ENCODE results near the gene FOXN4. TPM values are rescaled to one million over a fixed set of nuclear protein-coding genes. Genes with fewer than 3 reads are reported as not detected.

The FOXN4 gene
- total and polyA plus RNA-seq, 2 donors from 2014 or later, result 0.82 TPM; not detected in 1

DNA sequence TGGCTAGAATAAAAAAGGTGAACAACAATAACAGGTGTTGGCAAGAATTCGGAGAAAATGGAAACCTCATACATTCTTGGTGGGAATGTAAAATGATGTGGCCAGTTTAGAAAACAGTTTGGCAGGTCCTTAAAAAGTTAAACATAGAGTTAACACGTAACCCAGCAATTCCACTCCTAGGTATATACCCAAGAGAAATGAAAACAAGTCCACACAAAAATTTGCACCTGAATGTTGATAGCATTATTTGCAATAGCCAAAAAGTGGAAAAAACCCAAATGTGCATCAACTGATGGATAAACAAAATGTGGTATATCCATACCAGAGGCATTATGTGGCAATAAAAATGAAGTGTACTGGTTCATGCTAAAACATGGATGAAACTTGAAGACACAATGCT, 36.3 kb upstream of the FOXN4 start:
- intact Hi-C loops (cut with DNase I), result no loop called here
- FAIRE-seq, result no peak
- H3K9ac ChIP-seq (ENCODE audit: low read length in 3 of 3), result no peak overlapping the region
- no peak for DNase-seq
- H3K4me3 ChIP-seq (ENCODE audit: low read length in 3 of 3), result no peak overlapping the region
- TF ChIP-seq, protein P1, sequence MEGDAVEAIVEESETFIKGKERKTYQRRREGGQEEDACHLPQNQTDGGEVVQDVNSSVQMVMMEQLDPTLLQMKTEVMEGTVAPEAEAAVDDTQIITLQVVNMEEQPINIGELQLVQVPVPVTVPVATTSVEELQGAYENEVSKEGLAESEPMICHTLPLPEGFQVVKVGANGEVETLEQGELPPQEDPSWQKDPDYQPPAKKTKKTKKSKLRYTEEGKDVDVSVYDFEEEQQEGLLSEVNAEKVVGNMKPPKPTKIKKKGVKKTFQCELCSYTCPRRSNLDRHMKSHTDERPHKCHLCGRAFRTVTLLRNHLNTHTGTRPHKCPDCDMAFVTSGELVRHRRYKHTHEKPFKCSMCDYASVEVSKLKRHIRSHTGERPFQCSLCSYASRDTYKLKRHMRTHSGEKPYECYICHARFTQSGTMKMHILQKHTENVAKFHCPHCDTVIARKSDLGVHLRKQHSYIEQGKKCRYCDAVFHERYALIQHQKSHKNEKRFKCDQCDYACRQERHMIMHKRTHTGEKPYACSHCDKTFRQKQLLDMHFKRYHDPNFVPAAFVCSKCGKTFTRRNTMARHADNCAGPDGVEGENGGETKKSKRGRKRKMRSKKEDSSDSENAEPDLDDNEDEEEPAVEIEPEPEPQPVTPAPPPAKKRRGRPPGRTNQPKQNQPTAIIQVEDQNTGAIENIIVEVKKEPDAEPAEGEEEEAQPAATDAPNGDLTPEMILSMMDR (IDR thresholded peaks at IDR 0.05; ENCODE audit: borderline replicate concordance, extremely low read depth, insufficient read depth), result no peak
- no peaks in the 10 kb centered on the region for H3K27me3 ChIP-seq (ENCODE audit: control insufficient read depth, insufficient read depth, low read length)
- H3K27ac ChIP-seq (ENCODE audit: low read depth in 2 of 2, low read length in 2 of 2), result no peak overlapping the region
- no peaks in the 10 kb centered on the region for H3K36me3 ChIP-seq (ENCODE audit: control insufficient read depth in 2 of 3, insufficient read depth in 3 of 3, low read length in 3 of 3)
- H3K9me3 ChIP-seq (ENCODE audit: control insufficient read depth in 2 of 3, insufficient read depth in 1 of 3, low read length in 3 of 3), result no peaks in the 10 kb centered on the region
- H3K4me1 ChIP-seq (ENCODE audit: control insufficient read depth in 2 of 3, insufficient read depth in 2 of 3, low read depth in 1 of 3, low read length in 3 of 3), result no peaks in the 10 kb centered on the region

DNA sequence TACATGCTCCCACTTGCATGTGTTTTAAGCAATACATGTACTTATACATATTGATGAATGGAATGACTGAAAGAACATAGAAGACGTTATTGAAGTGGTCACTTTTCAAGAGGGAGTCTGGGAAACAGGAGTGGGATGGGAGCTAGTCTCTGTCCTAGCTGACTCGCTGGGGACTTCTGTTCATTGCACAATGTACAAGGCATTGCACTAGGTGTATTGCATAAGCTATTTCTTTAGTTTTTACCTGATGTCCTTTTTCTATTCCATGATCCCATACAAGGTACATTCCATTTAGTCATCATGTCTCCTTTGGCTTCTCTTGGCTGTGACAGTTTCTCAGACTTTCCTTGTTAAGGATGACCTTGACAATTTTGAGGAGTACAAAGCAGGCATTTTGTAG, 34.6 kb upstream of the FOXN4 start:
- Histone ChIP-seq H3K4me3 (ENCODE audit: low read length in 3 of 3) (no peak overlapping the region), H3K9me3 (ENCODE audit: control insufficient read depth in 2 of 3, insufficient read depth in 1 of 3, low read length in 3 of 3) (no peaks in the 10 kb centered on the region), H3K9ac (ENCODE audit: low read length in 3 of 3) (no peak overlapping the region), H3K4me1 (ENCODE audit: control insufficient read depth in 2 of 3, insufficient read depth in 2 of 3, low read depth in 1 of 3, low read length in 3 of 3) (no peaks in the 10 kb centered on the region), H3K27me3 (ENCODE audit: control insufficient read depth, insufficient read depth, low read length) (no peaks in the 10 kb centered on the region), H3K36me3 (ENCODE audit: control insufficient read depth in 2 of 3, insufficient read depth in 3 of 3, low read length in 3 of 3) (no peaks in the 10 kb centered on the region), H3K27ac (ENCODE audit: low read depth in 2 of 2, low read length in 2 of 2) (no peak overlapping the region)
- TF ChIP-seq, protein P1 (IDR thresholded peaks at IDR 0.05; ENCODE audit: borderline replicate concordance, extremely low read depth, insufficient read depth), result no peak
- intact Hi-C loops (cut with DNase I), result no loop called here
- FAIRE-seq, result no peak
- DNase-seq, result no peak

- no peak for FAIRE-seq
- Histone ChIP-seq H3K9me3 (ENCODE audit: control insufficient read depth in 2 of 3, insufficient read depth in 1 of 3, low read length in 3 of 3) (no peaks in the 10 kb centered on the region), H3K36me3 (ENCODE audit: control insufficient read depth in 2 of 3, insufficient read depth in 3 of 3, low read length in 3 of 3) (no peaks in the 10 kb centered on the region), H3K4me3 (ENCODE audit: low read length in 3 of 3) (no peak overlapping the region), H3K27ac (ENCODE audit: low read depth in 2 of 2, low read length in 2 of 2) (no peak overlapping the region), H3K27me3 (ENCODE audit: control insufficient read depth, insufficient read depth, low read length) (no peaks in the 10 kb centered on the region), H3K4me1 (ENCODE audit: control insufficient read depth in 2 of 3, insufficient read depth in 2 of 3, low read depth in 1 of 3, low read length in 3 of 3) (peaks cover 0 to 1% (median 0%) of the 10 kb centered on the region in 3 donors), H3K9ac (ENCODE audit: low read length in 3 of 3) (no peak overlapping the region)
- intact Hi-C loops (cut with DNase I), result no loop called here
- TF ChIP-seq, protein P1 (IDR thresholded peaks at IDR 0.05; ENCODE audit: borderline replicate concordance, extremely low read depth, insufficient read depth), result no peak
- no peak for DNase-seq
Observed at GRCh38 chr12:109336593-109336992, 27.5 kb upstream of the FOXN4 start.

GRCh38 chr12:109334887-109335286, 25.8 kb upstream of the FOXN4 start:
- Histone ChIP-seq H3K4me3 (ENCODE audit: low read length in 3 of 3) (no peak overlapping the region), H3K27ac (ENCODE audit: low read depth in 2 of 2, low read length in 2 of 2) (no peak overlapping the region), H3K9me3 (ENCODE audit: control insufficient read depth in 2 of 3, insufficient read depth in 1 of 3, low read length in 3 of 3) (no peaks in the 10 kb centered on the region), H3K36me3 (ENCODE audit: control insufficient read depth in 2 of 3, insufficient read depth in 3 of 3, low read length in 3 of 3) (no peaks in the 10 kb centered on the region), H3K4me1 (ENCODE audit: control insufficient read depth in 2 of 3, insufficient read depth in 2 of 3, low read depth in 1 of 3, low read length in 3 of 3) (peaks cover 0 to 2% (median 0%) of the 10 kb centered on the region in 3 donors), H3K9ac (ENCODE audit: low read length in 3 of 3) (no peak overlapping the region), H3K27me3 (ENCODE audit: control insufficient read depth, insufficient read depth, low read length) (no peaks in the 10 kb centered on the region)
- intact Hi-C loops (cut with DNase I), result no loop called here
- FAIRE-seq, result no peak
- no peak for DNase-seq
- TF ChIP-seq, protein P1 (IDR thresholded peaks at IDR 0.05; ENCODE audit: borderline replicate concordance, extremely low read depth, insufficient read depth), result no peak
